ENCODE results near the gene NKPD1.

The NKPD1 gene

DNA sequence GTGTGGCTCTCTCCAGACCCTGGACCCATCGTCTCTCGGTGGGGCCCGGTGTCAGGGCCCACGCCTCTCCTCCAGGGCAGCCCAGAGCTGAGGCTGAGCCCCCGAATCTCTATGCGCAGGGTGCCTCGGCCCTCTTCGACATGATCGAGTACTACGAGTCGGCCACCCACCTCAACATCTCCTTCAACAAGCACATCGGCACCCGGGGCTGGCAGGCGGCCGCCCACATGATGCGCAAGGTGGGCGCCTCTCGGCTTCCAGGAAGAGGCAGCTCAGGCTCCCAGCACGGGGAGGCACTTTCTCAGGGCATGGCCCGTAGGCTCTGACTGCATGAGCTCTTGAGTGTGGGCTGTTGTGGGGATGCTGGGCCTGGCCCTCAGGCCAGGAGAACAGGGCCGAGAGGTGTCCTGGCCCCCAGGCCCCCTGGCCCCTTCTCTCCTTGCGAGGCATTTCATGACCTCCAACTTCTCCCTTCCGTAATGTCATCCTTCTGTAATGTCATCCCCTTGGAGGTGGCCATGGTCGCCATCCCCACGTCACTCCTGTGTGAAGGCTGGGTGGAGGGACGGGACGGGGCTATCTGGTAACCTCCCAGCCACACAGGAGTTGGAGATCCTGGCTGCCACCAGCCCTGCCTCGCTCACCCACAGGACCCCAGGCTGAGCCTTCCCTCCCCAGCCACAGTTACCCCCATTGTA lies 19.4 kb downstream of the NKPD1 start:
- H3K9me3 ChIP-seq (ENCODE audit: control insufficient read depth in 5 of 5, low read length in 5 of 5): no peaks in the 10 kb centered on the region
- H3K27ac ChIP-seq (ENCODE audit: low read depth, low read length): no peak overlapping the region
- H3K27me3 ChIP-seq (ENCODE audit: control insufficient read depth in 5 of 5, insufficient read depth in 4 of 5, low read length in 5 of 5): no peaks in the 10 kb centered on the region
- no peak overlapping the region for H3K9ac ChIP-seq (ENCODE audit: low read length in 5 of 5)
- peaks cover 0 to 11% (median 8%) of the 10 kb centered on the region in 5 donors for H3K4me1 ChIP-seq (ENCODE audit: control insufficient read depth in 5 of 5, insufficient read depth in 5 of 5, low read length in 5 of 5)
- H3K36me3 ChIP-seq (ENCODE audit: control insufficient read depth in 5 of 5, insufficient read depth in 5 of 5, low read length in 5 of 5): peaks cover 0 to 49% (median 44%) of the 10 kb centered on the region in 5 donors
- no peak overlapping the region for H3K4me3 ChIP-seq (ENCODE audit: low read depth in 1 of 5, low read length in 5 of 5)

- no peak overlapping the region for H3K9ac ChIP-seq (ENCODE audit: low read length in 5 of 5)
- peaks cover 0 to 12% (median 8%) of the 10 kb centered on the region in 5 donors for H3K4me1 ChIP-seq (ENCODE audit: control insufficient read depth in 5 of 5, insufficient read depth in 5 of 5, low read length in 5 of 5)
- no peak overlapping the region for H3K4me3 ChIP-seq (ENCODE audit: low read depth in 1 of 5, low read length in 5 of 5)
- no peaks in the 10 kb centered on the region for H3K9me3 ChIP-seq (ENCODE audit: control insufficient read depth in 5 of 5, low read length in 5 of 5)
- peaks cover 0 to 42% (median 39%) of the 10 kb centered on the region in 5 donors for H3K36me3 ChIP-seq (ENCODE audit: control insufficient read depth in 5 of 5, insufficient read depth in 5 of 5, low read length in 5 of 5)
- no peaks in the 10 kb centered on the region for H3K27me3 ChIP-seq (ENCODE audit: control insufficient read depth in 5 of 5, insufficient read depth in 4 of 5, low read length in 5 of 5)
- H3K27ac ChIP-seq (ENCODE audit: low read depth, low read length): no peak overlapping the region
Observed at GRCh38 chr19:45140533-45140932, 20.2 kb downstream of the NKPD1 start.

- H3K27me3 ChIP-seq (ENCODE audit: control insufficient read depth in 5 of 5, insufficient read depth in 4 of 5, low read length in 5 of 5): no peaks in the 10 kb centered on the region
- no peak overlapping the region for H3K27ac ChIP-seq (ENCODE audit: low read depth, low read length)
- peaks cover 0 to 12% (median 8%) of the 10 kb centered on the region in 5 donors for H3K4me1 ChIP-seq (ENCODE audit: control insufficient read depth in 5 of 5, insufficient read depth in 5 of 5, low read length in 5 of 5)
- H3K9ac ChIP-seq (ENCODE audit: low read length in 5 of 5): no peak overlapping the region
- no peak overlapping the region for H3K4me3 ChIP-seq (ENCODE audit: low read depth in 1 of 5, low read length in 5 of 5)
- no peaks in the 10 kb centered on the region for H3K9me3 ChIP-seq (ENCODE audit: control insufficient read depth in 5 of 5, low read length in 5 of 5)
- peaks cover 0 to 38% (median 35%) of the 10 kb centered on the region in 5 donors for H3K36me3 ChIP-seq (ENCODE audit: control insufficient read depth in 5 of 5, insufficient read depth in 5 of 5, low read length in 5 of 5)
Observed at GRCh38 chr19:45140144-45140503, 20.7 kb downstream of the NKPD1 start.

DNA sequence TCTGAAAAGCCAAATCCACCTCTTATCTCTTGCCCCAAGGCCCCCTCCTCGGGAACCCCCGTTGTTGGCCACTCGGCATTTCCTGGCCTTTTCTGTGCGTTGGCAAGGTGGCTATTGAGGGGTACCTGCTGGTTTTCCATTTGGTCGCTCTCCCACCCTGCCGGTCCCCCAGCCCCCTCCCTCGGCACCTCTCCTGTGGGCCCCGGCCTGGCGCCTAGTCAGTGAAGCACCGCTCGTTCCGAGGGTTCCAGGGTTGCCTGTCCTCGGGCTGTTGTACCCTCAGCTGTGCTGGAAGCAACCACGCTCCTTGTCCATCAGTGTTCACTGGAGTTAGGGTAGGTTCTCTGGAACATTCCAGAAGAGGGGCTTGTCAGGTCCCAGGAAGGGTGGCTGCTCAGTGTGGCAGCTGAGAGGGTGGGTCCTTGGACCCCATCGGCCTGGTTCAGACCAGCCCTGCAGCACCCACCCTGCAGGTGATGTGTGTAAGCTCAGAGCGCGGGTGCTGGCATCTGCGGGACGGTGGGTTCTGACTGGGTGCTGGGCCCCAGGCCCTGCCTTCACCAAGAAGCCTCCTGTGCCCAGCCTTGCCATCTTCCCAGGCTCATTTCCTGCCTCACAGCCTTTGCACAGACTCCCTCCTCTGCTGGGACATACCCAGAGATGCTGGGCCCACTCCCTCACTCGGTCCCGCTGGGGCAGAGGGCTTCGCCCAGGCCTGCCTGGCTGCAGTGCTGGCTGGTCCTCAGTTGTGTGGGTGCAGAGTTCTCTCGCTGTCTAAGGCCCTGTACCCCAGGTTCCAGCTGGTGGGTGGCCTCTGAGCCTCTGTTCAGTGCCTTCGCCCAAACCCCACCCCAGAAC lies 21.3 kb downstream of the NKPD1 start:
- Histone ChIP-seq H3K4me3 (ENCODE audit: low read depth in 1 of 5, low read length in 5 of 5) (no peak overlapping the region), H3K27ac (ENCODE audit: low read depth, low read length) (no peak overlapping the region), H3K36me3 (ENCODE audit: control insufficient read depth in 5 of 5, insufficient read depth in 5 of 5, low read length in 5 of 5) (peaks cover 0 to 33% (median 31%) of the 10 kb centered on the region in 5 donors), H3K27me3 (ENCODE audit: control insufficient read depth in 5 of 5, insufficient read depth in 4 of 5, low read length in 5 of 5) (no peaks in the 10 kb centered on the region), H3K9ac (ENCODE audit: low read length in 5 of 5) (no peak overlapping the region), H3K9me3 (ENCODE audit: control insufficient read depth in 5 of 5, low read length in 5 of 5) (no peaks in the 10 kb centered on the region), H3K4me1 (ENCODE audit: control insufficient read depth in 5 of 5, insufficient read depth in 5 of 5, low read length in 5 of 5) (peaks cover 0 to 12% (median 8%) of the 10 kb centered on the region in 5 donors)

DNA sequence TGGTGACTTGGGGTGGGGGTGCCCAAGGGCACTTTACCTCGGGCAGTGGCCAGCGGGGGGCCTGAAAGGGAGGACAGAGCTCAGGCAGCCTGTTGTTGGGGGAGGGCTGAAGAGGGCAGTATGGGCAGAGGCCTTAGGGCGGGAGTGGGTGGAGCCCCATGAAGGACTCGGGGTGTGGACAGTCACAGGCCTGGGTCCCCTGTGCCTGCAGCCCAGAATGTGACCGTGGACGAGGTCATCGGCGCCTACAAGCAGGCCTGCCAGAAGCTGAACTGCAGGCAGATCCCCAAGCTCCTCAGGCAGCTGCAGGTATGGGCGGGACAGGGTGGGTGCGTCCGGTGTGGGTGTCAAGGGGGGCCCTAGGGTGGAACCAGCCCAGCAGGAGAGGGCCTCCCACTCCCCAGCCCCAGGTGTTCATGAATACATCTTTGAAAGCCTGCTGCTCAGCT lies 22.5 kb downstream of the NKPD1 start:
- no peak overlapping the region for H3K9ac ChIP-seq (ENCODE audit: low read length in 5 of 5)
- H3K4me1 ChIP-seq (ENCODE audit: control insufficient read depth in 5 of 5, insufficient read depth in 5 of 5, low read length in 5 of 5): peaks cover 0 to 12% (median 8%) of the 10 kb centered on the region in 5 donors
- no peaks in the 10 kb centered on the region for H3K27me3 ChIP-seq (ENCODE audit: control insufficient read depth in 5 of 5, insufficient read depth in 4 of 5, low read length in 5 of 5)
- H3K27ac ChIP-seq (ENCODE audit: low read depth, low read length): no peak overlapping the region
- no peak overlapping the region for H3K4me3 ChIP-seq (ENCODE audit: low read depth in 1 of 5, low read length in 5 of 5)
- no peaks in the 10 kb centered on the region for H3K9me3 ChIP-seq (ENCODE audit: control insufficient read depth in 5 of 5, low read length in 5 of 5)
- peaks cover 0 to 29% (median 28%) of the 10 kb centered on the region in 5 donors for H3K36me3 ChIP-seq (ENCODE audit: control insufficient read depth in 5 of 5, insufficient read depth in 5 of 5, low read length in 5 of 5)

- no peak overlapping the region for H3K9ac ChIP-seq (ENCODE audit: low read length in 5 of 5)
- H3K36me3 ChIP-seq (ENCODE audit: control insufficient read depth in 5 of 5, insufficient read depth in 5 of 5, low read length in 5 of 5): peaks cover 0 to 19% (median 17%) of the 10 kb centered on the region in 5 donors
- no peak overlapping the region for H3K27ac ChIP-seq (ENCODE audit: low read depth, low read length)
- no peaks in the 10 kb centered on the region for H3K9me3 ChIP-seq (ENCODE audit: control insufficient read depth in 5 of 5, low read length in 5 of 5)
- no peaks in the 10 kb centered on the region for H3K27me3 ChIP-seq (ENCODE audit: control insufficient read depth in 5 of 5, insufficient read depth in 4 of 5, low read length in 5 of 5)
- no peak overlapping the region for H3K4me3 ChIP-seq (ENCODE audit: low read depth in 1 of 5, low read length in 5 of 5)
- H3K4me1 ChIP-seq (ENCODE audit: control insufficient read depth in 5 of 5, insufficient read depth in 5 of 5, low read length in 5 of 5): peaks cover 0 to 12% (median 8%) of the 10 kb centered on the region in 5 donors
Observed at GRCh38 chr19:45137179-45137761, 23.5 kb downstream of the NKPD1 start.

- Histone ChIP-seq H3K9ac (ENCODE audit: low read length in 5 of 5) (no peak overlapping the region), H3K27ac (ENCODE audit: low read depth, low read length) (no peak overlapping the region), H3K4me3 (ENCODE audit: low read depth in 1 of 5, low read length in 5 of 5) (no peak overlapping the region), H3K27me3 (ENCODE audit: control insufficient read depth in 5 of 5, insufficient read depth in 4 of 5, low read length in 5 of 5) (no peaks in the 10 kb centered on the region), H3K4me1 (ENCODE audit: control insufficient read depth in 5 of 5, insufficient read depth in 5 of 5, low read length in 5 of 5) (peaks cover 0 to 12% (median 8%) of the 10 kb centered on the region in 5 donors), H3K9me3 (ENCODE audit: control insufficient read depth in 5 of 5, low read length in 5 of 5) (no peaks in the 10 kb centered on the region), H3K36me3 (ENCODE audit: control insufficient read depth in 5 of 5, insufficient read depth in 5 of 5, low read length in 5 of 5) (peaks cover 0 to 12% (median 11%) of the 10 kb centered on the region in 5 donors)
Observed at GRCh38 chr19:45136507-45137178, 24.1 kb downstream of the NKPD1 start.

- H3K9me3 ChIP-seq (ENCODE audit: control insufficient read depth in 5 of 5, low read length in 5 of 5): no peaks in the 10 kb centered on the region
- H3K36me3 ChIP-seq (ENCODE audit: control insufficient read depth in 5 of 5, insufficient read depth in 5 of 5, low read length in 5 of 5): peaks cover 0 to 2% (median 0%) of the 10 kb centered on the region in 5 donors
Observed at GRCh38 chr19:45135176-45135885, 25.5 kb downstream of the NKPD1 start.

DNA sequence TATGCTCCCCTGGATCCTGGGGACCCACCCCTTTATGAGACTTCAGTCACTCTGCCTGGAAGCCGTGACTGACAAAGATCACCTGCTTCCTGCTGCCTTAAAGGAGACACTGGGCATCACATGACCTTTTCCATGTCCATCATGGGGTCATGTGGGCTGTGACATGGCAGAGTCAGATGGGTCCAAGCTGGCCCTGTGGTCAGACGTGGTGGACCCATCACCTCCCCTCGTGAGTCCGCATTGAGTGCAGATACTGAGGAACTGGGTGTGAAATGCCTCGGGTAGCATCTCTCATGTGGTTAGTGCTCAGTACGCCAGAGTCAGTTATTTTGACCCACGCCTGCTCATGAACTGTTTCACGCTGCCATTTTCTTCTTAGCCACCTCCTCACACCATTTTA lies 27.1 kb downstream of the NKPD1 start:
- Histone ChIP-seq H3K4me1 (ENCODE audit: control insufficient read depth in 5 of 5, insufficient read depth in 5 of 5, low read length in 5 of 5) (peaks cover 0 to 12% (median 8%) of the 10 kb centered on the region in 5 donors), H3K9me3 (ENCODE audit: control insufficient read depth in 5 of 5, low read length in 5 of 5) (no peaks in the 10 kb centered on the region), H3K36me3 (ENCODE audit: control insufficient read depth in 5 of 5, insufficient read depth in 5 of 5, low read length in 5 of 5) (peaks cover 0 to 5% (median 2%) of the 10 kb centered on the region in 5 donors), H3K27ac (ENCODE audit: low read depth, low read length) (no peak overlapping the region), H3K4me3 (ENCODE audit: low read depth in 1 of 5, low read length in 5 of 5) (no peak overlapping the region), H3K27me3 (ENCODE audit: control insufficient read depth in 5 of 5, insufficient read depth in 4 of 5, low read length in 5 of 5) (no peaks in the 10 kb centered on the region), H3K9ac (ENCODE audit: low read length in 5 of 5) (no peak overlapping the region)

More at GRCh38 chr19:45135176-45135885, 25.5 kb downstream of the NKPD1 start:
- no peak overlapping the region for H3K9ac ChIP-seq (ENCODE audit: low read length in 5 of 5)
- H3K4me3 ChIP-seq (ENCODE audit: low read depth in 1 of 5, low read length in 5 of 5): no peak overlapping the region
- no peaks in the 10 kb centered on the region for H3K27me3 ChIP-seq (ENCODE audit: control insufficient read depth in 5 of 5, insufficient read depth in 4 of 5, low read length in 5 of 5)
- H3K27ac ChIP-seq (ENCODE audit: low read depth, low read length): no peak overlapping the region
- H3K4me1 ChIP-seq (ENCODE audit: control insufficient read depth in 5 of 5, insufficient read depth in 5 of 5, low read length in 5 of 5): peaks cover 0 to 12% (median 8%) of the 10 kb centered on the region in 5 donors

Measured in subcutaneous abdominal adipose tissue (tissue), 5 donors.